GM19238 (cell line): Measurements from ENCODE around the gene NLK.

Source experiments
- DNase-seq: peaks from one replicate; pipeline ENCODE4 v3.0.0; 2011; ENCODE audit warnings: low spot score; ENCODE audit not compliant: insufficient read length

The NLK gene

DNA sequence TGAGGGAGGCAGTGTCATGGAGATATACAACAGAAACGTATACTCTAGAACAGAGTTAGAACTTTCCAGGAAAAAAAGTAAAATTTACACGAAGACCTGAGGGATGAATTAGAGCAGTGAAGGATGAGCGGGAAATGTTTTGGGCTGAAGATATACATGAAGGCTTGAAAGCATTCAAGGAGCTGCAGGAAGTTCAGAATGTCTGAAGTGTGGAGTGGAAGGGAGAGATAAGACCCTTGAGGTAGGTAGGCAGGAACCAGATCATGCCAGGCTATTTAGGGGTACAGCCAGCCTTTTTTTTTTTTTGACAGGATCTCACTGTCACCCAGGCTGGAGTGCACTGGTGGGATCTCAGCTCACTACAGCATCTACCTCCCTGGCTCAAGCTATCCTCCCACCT lies 3.2 kb upstream of the NLK start:
- no peak for DNase-seq

GRCh38 chr17:28040406-28040805 lies 2.1 kb upstream of the NLK start:
- no peak for DNase-seq

DNA sequence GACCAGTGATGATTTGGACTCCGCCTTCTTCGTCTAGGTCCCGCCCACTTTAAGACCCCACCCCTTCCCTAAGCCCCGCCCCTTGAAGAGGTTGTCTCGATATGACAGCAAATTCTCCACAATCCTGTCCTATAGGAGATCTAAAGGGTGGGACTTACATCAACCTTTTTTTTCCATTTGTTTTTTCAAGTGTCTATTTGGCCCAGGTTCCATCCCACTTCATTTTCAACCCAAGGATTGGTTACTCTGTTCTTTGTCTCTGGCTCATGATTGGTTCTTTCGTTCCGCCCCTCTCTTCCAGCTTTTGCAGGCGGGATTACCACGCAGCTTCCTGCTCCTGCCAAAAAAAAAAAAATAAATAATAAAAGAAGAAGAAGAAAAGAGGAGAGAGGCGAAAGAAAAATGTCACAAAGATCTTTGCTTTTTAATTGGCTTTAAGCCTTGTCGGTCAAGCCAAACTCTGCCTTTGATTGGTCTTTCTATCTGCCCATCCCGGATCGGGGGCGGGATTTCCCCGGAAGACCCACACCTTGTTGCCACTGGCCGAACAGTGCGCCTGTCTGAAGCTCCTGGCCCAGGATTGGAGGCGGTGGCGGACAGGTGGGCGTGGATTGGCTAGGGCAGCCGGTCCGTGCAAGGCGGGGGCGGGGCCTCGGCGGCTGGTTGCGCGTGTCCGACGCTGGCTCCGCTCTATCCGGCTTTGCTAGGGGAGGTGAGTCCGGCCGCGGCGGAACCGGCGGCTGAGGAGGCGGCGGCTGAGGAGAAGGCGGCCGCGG lies 1.2 kb upstream of the NLK start:
- peak; percentile 93 for DNase-seq

DNA sequence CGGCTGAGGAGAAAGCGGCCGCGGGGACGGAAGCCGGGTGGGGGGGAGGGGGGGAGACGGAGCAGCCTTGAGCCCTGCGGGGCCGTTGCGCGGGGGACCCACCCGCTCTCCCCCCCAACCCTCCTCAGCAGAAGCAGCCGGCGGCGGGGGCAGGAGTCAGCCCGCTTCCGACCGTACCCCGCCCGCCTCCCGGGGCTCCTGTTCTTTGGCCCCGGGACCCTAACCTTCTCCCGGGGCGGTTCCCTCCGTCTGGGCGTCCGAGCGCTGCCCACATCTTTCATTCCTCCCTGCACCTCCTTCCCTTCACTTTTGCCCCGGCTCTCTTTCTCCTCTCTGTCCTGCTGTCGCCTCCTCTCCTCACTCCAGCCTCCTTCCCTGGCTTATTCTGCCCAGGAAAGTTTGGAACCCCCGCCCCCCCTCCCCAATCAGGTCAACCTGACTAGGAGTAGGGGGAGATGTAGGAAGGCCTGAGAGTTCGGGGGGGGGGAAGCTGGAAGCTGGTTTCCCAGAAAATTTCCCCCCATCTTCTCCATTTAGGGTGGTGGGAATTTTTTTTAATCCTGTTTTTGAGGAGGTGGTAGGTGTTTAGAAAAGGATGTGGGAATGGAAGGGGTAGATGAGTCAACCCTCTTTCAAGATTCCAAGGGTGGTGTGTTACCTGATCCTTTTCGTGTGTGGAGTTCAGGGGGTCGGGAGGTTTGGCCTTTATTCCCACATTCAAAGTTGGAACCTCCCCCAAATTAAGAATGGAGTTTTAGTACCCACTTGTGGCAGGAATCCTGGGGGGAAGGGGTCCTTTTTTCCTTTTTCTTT lies 427 bp upstream of the NLK start:
- DNase-seq, result no peak

DNA sequence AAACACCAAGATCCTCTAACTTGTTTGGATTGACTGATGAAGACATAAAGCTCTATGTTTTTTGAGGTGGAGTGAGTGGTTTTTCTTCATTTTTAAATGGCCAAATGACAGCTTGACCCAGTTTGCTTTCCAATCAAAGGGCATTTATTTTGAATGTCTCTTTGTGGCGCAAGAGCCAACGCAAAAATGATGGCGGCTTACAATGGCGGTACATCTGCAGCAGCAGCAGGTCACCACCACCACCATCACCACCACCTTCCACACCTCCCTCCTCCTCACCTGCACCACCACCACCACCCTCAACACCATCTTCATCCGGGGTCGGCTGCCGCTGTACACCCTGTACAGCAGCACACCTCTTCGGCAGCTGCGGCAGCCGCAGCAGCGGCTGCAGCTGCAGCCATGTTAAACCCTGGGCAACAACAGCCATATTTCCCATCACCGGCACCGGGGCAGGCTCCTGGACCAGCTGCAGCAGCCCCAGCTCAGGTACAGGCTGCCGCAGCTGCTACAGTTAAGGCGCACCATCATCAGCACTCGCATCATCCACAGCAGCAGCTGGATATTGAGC lies 329 bp downstream of the NLK start:
- no peak for DNase-seq

DNA sequence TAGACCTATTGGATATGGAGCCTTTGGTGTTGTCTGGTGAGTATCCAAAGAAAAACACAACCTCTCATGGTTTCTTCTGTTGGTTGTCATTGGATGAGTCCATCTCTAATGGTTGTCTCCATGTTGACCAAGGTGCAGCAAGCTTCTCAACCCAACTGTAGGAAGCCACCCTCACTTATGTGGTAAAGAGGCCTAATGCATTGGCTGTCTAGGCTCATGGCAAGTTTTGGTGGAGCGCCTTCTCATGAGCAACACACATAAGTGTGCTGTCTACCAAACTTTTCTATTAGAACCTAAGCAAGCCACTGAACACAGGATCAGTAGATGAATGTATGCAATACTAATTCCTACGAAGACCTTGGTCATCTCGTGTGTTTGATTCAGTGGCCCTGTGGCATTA lies 819 bp downstream of the NLK start:
- DNase-seq, result no peak

GRCh38 chr17:28043741-28044140 lies 1.3 kb downstream of the NLK start:
- DNase-seq, result no peak

- DNase-seq, result no peak
These were observed 2.8 kb downstream of the NLK start for GRCh38 chr17:28045304-28045703.

DNA sequence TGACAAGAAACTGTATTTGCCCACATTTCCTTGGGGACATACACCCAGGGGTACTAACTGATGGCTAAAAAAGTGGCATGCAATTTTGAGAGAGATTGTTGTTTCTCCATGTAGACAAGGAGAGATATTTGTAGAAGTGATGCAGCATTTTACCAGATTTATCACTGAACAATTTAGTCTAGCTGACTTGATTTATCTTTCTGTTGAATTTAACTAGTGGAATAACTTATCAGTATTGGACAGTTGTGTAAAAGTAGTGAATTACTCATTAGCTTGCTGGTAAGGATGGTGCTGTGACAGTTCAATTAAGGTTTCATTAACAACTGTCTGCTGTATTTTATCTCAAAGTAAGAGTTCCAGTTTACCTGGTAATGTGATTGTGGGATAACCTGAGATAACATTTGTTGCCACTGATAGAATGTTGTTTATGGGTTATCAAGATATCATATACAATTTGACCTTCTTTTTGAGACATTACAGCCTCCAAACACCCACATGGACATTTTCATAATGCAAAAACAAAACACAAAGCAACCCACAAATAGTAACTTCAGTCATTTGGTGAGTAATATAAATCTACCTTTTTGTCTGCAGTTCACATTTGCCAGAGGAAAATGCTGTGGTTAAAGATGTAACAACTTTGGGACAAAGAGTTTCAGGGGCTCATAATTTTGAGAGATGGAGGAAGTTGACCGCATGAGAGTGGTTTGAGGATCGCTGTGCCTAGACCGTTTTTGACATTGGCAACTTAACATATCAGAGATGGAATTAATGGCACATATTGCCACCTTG lies 3.8 kb downstream of the NLK start:
- no peak for DNase-seq

DNA sequence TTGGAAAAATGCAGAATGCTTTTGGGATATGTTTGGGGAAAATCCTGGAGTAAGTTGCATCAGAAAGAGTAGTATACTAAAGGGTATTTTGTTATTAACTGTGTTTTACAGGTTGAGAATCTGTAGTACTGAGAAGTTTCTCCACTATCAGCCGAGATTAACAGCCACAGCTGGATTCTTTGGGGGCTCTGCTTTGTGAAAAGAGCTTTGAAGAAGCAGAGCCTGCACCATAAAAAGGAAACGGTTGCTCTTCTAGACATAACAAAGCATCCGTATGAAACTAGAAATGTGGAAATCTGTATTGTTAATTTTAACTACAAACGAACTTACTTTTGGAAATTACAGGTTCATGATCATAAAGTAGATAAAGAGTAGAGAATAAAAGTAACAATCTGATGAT lies 5.3 kb downstream of the NLK start:
- no peak for DNase-seq

GRCh38 chr17:28049071-28049470 lies 6.6 kb downstream of the NLK start:
- DNase-seq, result no peak

DNA sequence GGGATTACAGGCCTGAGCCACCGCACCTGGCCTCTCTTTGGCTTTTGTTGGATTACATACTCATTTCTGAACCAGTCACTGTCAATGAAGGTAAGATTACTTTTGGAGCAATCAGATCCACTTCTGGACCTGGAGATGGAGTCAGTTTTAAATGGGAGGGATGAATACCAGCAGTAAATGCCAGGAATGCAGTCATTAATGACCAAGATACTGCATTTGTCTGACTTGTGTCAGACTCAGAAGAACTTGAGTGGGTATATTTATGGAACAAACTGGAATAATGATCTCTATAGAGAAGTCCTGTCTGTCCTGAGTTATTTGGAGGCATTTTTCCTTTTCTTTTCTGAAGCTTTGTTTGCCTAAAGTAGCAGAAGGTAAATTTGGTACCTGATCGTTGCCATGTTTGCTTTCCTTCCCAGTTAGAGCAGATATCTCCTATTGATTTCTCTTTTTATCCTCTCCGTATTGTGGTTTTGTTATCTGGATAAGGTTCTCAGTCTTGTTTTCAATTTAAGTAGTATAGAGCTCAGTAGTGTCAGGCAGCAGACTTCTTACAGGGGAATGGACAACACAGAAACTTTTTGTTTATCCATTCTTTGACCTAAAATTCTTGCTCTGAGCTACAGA lies 10.7 kb downstream of the NLK start:
- DNase-seq, result no peak

GRCh38 chr17:28053725-28054124 lies 11.2 kb downstream of the NLK start:
- no peak for DNase-seq

GRCh38 chr17:28055546-28056275 lies 13.2 kb downstream of the NLK start:
- no peak for DNase-seq

DNA sequence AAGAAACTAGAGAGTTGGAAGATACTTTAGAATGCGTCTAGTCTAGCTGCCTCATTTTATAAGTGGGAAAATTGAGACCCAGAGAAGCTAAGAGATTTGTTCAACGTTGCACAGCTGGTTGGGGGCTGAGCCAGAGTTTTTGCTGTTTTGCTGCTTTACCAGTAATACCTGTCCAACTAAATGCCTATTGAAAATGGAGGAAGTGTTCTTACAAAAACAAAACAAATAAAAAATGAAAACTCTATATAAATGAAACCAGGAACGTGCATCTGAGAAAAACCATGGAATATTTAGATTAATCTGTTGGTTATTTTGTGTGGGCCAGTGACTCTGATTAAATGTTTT lies 13.8 kb downstream of the NLK start:
- no peak for DNase-seq

GRCh38 chr17:28057731-28058246 lies 15.3 kb downstream of the NLK start:
- DNase-seq, result peak; percentile 14

DNA sequence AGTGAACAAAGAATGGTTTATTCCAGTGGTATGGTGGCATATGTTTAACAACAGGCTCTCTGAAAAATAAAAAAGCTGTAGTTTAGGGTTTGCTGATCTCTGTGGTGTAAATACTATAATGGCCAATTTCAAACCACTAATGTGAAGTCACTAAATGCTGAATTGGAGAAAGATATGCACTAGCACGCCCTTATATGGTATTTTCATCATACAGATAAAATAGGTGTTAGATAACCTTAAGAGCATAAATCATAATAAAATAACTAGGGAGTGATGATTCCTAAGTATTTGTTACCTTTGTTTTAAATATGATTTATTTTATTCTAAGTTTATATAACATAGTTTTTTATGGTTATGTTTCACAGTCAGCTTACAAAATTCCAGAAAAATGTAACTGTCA lies 17.2 kb downstream of the NLK start:
- DNase-seq, result no peak

GRCh38 chr17:28065706-28066105 lies 23.2 kb downstream of the NLK start:
- no peak for DNase-seq

GRCh38 chr17:28069061-28069460 lies 26.6 kb downstream of the NLK start:
- DNase-seq, result no peak

- DNase-seq, result no peak
These were observed 28.7 kb downstream of the NLK start for GRCh38 chr17:28071179-28071578.
